ENCODE data around the gene PINLYP. TPM values are rescaled to one million over a fixed set of nuclear protein-coding genes. Genes with fewer than 3 reads are reported as not detected.
A peak's percentile ranks its signal among the peaks of the same experiment; 100 is the strongest.

PINLYP gene
- polyA plus RNA-seq, 1 of the 3 experiments (the other 2 are of a cell fraction): 5.5 TPM

GRCh38 chr19:43595605-43595998 is 20.0 kb downstream of the PINLYP start (continued):
- TF ChIP-seq PBX3 (IDR thresholded peaks at IDR 0.05) (no peak), ELF1 (IDR thresholded peaks at IDR 0.05) (no peak), USF1 (IDR thresholded peaks at IDR 0.05; ENCODE audit: borderline replicate concordance, low read depth) (no peak), MEF2A (IDR thresholded peaks at IDR 0.05; ENCODE audit: borderline replicate concordance, low read depth) (no peak), YY1 (IDR thresholded peaks at IDR 0.05; ENCODE audit: low read depth) (no peak), NRF1 (IDR thresholded peaks at IDR 0.05; ENCODE audit: low read depth, low read length) (no peak), FOXJ3 (CRISPR knock-in tag; IDR thresholded peaks at IDR 0.05) (no peak)

DNA sequence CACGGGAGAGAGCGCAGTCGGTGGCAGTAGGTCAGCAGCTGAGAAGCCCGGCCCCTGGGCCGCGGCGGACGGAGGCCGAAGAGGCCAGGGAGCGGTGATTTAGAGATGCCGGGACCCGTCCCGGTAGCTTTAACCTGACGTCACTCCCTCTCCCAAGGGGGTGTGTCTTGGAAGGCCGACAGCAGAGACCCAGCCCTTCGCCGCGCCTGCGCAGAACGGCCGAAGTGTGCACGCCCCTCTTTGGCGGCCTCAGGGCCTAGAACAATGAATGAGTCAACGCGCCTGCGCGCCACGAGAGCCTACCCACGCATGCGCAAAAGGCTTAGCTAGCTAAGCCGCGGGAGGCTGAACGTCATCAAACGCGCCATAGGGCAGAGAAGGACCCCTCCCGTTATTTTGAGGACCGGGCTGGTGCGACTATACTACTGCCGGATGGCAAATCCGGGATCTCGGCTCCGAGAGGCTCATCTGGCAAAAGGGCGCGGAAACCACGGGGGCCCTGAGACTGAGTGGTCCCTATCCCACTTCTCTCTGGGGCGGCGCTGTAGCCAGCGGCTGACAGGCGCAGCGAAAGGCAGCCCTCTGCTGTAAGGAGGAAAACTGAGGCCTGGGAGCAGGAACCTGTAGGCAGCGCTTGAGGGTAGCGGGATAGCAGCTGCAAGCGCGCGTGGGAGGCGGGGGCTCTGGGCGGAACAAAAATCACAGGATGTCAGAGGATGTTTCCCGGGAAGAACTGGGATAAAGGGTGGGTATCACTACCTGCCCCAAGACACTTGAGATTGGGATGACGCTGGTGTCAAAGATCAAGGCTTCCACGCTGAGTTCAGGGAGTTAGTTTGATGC is 20.6 kb downstream of the PINLYP start, which contains the start of the genes IRGQ and ZNF576:
Gene IRGQ, minus strand, starts transcription at position 136 of the 843 bp plus-strand sequence. CDS start 796 bp downstream, outside the sequence.
Gene ZNF576, plus strand, starts transcription at position 597 of the 843 bp plus-strand sequence. CDS start 514 bp downstream, outside the sequence.
- Histone ChIP-seq H3K36me3 (replicated peaks in 1 of 2; ENCODE audit: control insufficient read depth in 1 of 2, insufficient read depth in 2 of 2, low read length in 1 of 2) (peaks cover 27 to 29% of the 10 kb centered on the region in 2 experiments), H3K4me3 (ENCODE audit: low read depth in 2 of 2, low read length in 1 of 2) (peak within 1 kb of the TSS; percentile 72 to 98), H3K27ac (ENCODE audit: low read depth in 2 of 2, low read length in 1 of 2) (peak within 1 kb of the TSS; percentile 93 to 98), H3K79me2 (ENCODE audit: insufficient read depth) (peaks cover 78% of the 10 kb centered on the region), H3F3A (replicated peaks; ENCODE audit: insufficient read depth) (peaks cover 16% of the 10 kb centered on the region), H3K9ac (peak within 1 kb of the TSS; percentile 94), H2AFZ (ENCODE audit: low read depth) (peak within 1 kb of the TSS; percentile 85), H4K20me1 (ENCODE audit: insufficient read depth) (peaks cover 9% of the 10 kb centered on the region; the same call in 1 of the 2 replicates), H3K9me2 (no peaks in the 10 kb centered on the region), H3K4me1 (ENCODE audit: control insufficient read depth in 1 of 2, insufficient read depth in 2 of 2, low read depth in 1 of 2, low read length in 1 of 2) (peaks cover 8 to 22% of the 10 kb centered on the region in 2 experiments; a peak in 2 of 4 replicates), H3K9me3 (no peaks in the 10 kb centered on the region), H3K27me3 (ENCODE audit: insufficient read depth) (no peaks in the 10 kb centered on the region), H3K4me2 (peak within 1 kb of the TSS; percentile 99)
- CTCF ChIA-PET: interaction anchor here (0.9 to 6.6 kb wide), 9 partner anchors 25 to 213 kb away, joined by 3 to 104 read pairs (median 4); no protein-coding TSS in a partner anchor
- under 1% methylated on average over 55 of the region's 60 CpGs for WGBS (ENCODE audit: low lambda C conversion rate)
- POLR2A ChIA-PET: interaction anchor here (0.6 to 1.2 kb wide), 6 partner anchors 12 to 162 kb away, joined by 3 to 5 read pairs (median 4); partner anchors contain the start of genes PINLYP and XRCC1
- DNase-seq: peak; percentile 97
- TF ChIP-seq RAD21 (IDR thresholded peaks at IDR 0.05; ENCODE audit: low read length) (no peak), CHD2 (IDR thresholded peaks at IDR 0.05; ENCODE audit: low read length, partially characterized antibody) (no peak), GATA2 (CRISPR knock-in tag; IDR thresholded peaks at IDR 0.05) (no peak), EZH2phosphoT487 (IDR thresholded peaks at IDR 0.05; ENCODE audit: borderline replicate concordance, low read depth) (no peak), TCF12 (IDR thresholded peaks at IDR 0.05) (no peak), NRF1 (IDR thresholded peaks at IDR 0.05; ENCODE audit: low read depth, low read length) (peak; percentile 100), RCOR1 (IDR thresholded peaks at IDR 0.05; ENCODE audit: low read length) (no peak; the same call in 1 of the 2 replicates), YY1 (IDR thresholded peaks at IDR 0.05; ENCODE audit: low read depth) (no peak), ELF1 (IDR thresholded peaks at IDR 0.05) (peak; percentile 61; the same call in 1 of the 2 replicates), PBX3 (IDR thresholded peaks at IDR 0.05) (peak; percentile 33; the same call in 1 of the 2 replicates), IRF3 (IDR thresholded peaks at IDR 0.05; ENCODE audit: low read depth, low read length) (no peak), REST (IDR thresholded peaks at IDR 0.05; ENCODE audit: low read depth, low read length) (0 out of 2 replicates have a peak, but pooled peaks have one; percentile 7), TAF1 (IDR thresholded peaks at IDR 0.05; ENCODE audit: borderline replicate concordance, low read depth, low read length) (peak; percentile 76), GABPA (IDR thresholded peaks at IDR 0.05; ENCODE audit: low read depth) (no peak), SMC3 (IDR thresholded peaks at IDR 0.05; ENCODE audit: low read depth, low read length) (no peak), SIN3A (IDR thresholded peaks at IDR 0.05; ENCODE audit: borderline replicate concordance, low read depth, low read length) (peak; percentile 82; the same call in 1 of the 2 replicates)
- TF ChIP-seq, protein P1, sequence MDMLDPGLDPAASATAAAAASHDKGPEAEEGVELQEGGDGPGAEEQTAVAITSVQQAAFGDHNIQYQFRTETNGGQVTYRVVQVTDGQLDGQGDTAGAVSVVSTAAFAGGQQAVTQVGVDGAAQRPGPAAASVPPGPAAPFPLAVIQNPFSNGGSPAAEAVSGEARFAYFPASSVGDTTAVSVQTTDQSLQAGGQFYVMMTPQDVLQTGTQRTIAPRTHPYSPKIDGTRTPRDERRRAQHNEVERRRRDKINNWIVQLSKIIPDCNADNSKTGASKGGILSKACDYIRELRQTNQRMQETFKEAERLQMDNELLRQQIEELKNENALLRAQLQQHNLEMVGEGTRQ (IDR thresholded peaks at IDR 0.05; ENCODE audit: borderline replicate concordance, low read depth, low read length): no peak
